ENCODE results near the gene RASGRP2.

The RASGRP2 gene

GRCh38 chr11:64755681-64756361, 11.9 kb upstream of the RASGRP2 start:
- FAIRE-seq: no peak

GRCh38 chr11:64754919-64755662, 11.1 kb upstream of the RASGRP2 start:
- no peak for FAIRE-seq

- FAIRE-seq: no peak
These were observed 10.4 kb upstream of the RASGRP2 start for GRCh38 chr11:64754124-64754918.

GRCh38 chr11:64753380-64754123, 9.6 kb upstream of the RASGRP2 start:
- FAIRE-seq: no peak

- FAIRE-seq: no peak
These were observed 9.1 kb upstream of the RASGRP2 start for GRCh38 chr11:64753019-64753379.

GRCh38 chr11:64752175-64752970, 8.4 kb upstream of the RASGRP2 start:
- FAIRE-seq: no peak

GRCh38 chr11:64751580-64751979, 7.6 kb upstream of the RASGRP2 start:
- FAIRE-seq: no peak

GRCh38 chr11:64751136-64751535, 7.2 kb upstream of the RASGRP2 start:
- FAIRE-seq: no peak

GRCh38 chr11:64750361-64751054, 6.6 kb upstream of the RASGRP2 start:
- no peak for FAIRE-seq

- FAIRE-seq: no peak
These were observed 4.2 kb upstream of the RASGRP2 start for GRCh38 chr11:64747961-64748665.

GRCh38 chr11:64746486-64746885, 2.5 kb upstream of the RASGRP2 start:
- no peak for FAIRE-seq

- no peak for FAIRE-seq
These were observed 1.8 kb upstream of the RASGRP2 start for GRCh38 chr11:64745521-64746328.

- no peak for FAIRE-seq
These were observed 1.2 kb upstream of the RASGRP2 start for GRCh38 chr11:64745189-64745520.

- FAIRE-seq: no peak
These were observed 724 bp upstream of the RASGRP2 start for GRCh38 chr11:64744544-64745188.

GRCh38 chr11:64742889-64743590, 902 bp downstream of the RASGRP2 start:
- FAIRE-seq: no peak

GRCh38 chr11:64742087-64742888, 1.7 kb downstream of the RASGRP2 start:
- FAIRE-seq: no peak

- no peak for FAIRE-seq
These were observed 2.4 kb downstream of the RASGRP2 start for GRCh38 chr11:64741375-64742086.

Measured in colon (tissue), 2 donors.